ENCODE results near the gene PSAPL1.

GRCh38 chr4:7433376-7434140 is 1.2 kb downstream of the PSAPL1 start:
- TF ChIP-seq CTCF (IDR thresholded peaks at IDR 0.05; ENCODE audit: low read depth, low read length, poor library complexity, severe bottlenecking) (no peak), EZH2phosphoT487 (IDR thresholded peaks at IDR 0.05; ENCODE audit: borderline replicate concordance, low read length) (no peak)
